ENCODE measurements around the gene DNAJB11.

- TF ChIP-seq CTCF (IDR thresholded peaks at IDR 0.05) (no peak), POLR2A (IDR thresholded peaks at IDR 0.05) (no peak)
Observed at GRCh38 chr3:186526256-186526606, 44.3 kb upstream of the DNAJB11 start.

Measured in body of pancreas (tissue), 4 donors.